IPS-15b (cell line): ENCODE measurements around the gene CLDN19.
A peak's percentile ranks its signal among the peaks of the same experiment; 100 is the strongest.

Experiments
- H3K27me3 ChIP-seq: one replicate; pipeline ENCODE4 v1.6.1; 2013; ENCODE audit warnings: low read length; ENCODE audit not compliant: control insufficient read depth, insufficient read depth
- H3K36me3 ChIP-seq: one replicate; pipeline ENCODE4 v1.6.1; 2013; ENCODE audit warnings: low read length; ENCODE audit not compliant: control insufficient read depth, insufficient read depth
- H3K4me1 ChIP-seq: one replicate; pipeline ENCODE4 v1.6.1; 2013; ENCODE audit warnings: mild to moderate bottlenecking, low read length; ENCODE audit not compliant: control insufficient read depth, insufficient read depth
- H3K4me3 ChIP-seq: one replicate; pipeline ENCODE4 v1.5.1; 2013; ENCODE audit warnings: low read depth, low read length
- H3K9ac ChIP-seq: one replicate; pipeline ENCODE4 v1.6.1; 2013; ENCODE audit warnings: low read depth, mild to moderate bottlenecking, low read length
- H3K9me3 ChIP-seq: one replicate; pipeline ENCODE4 v1.6.1; 2013; ENCODE audit warnings: mild to moderate bottlenecking, low read length; ENCODE audit not compliant: control insufficient read depth, insufficient read depth

The CLDN19 gene

GRCh38 chr1:42689912-42690311 lies 50.1 kb downstream of the CLDN19 start:
- Histone ChIP-seq H3K27me3 (no peaks in the 10 kb centered on the region), H3K36me3 (peaks cover under 1% of the 10 kb centered on the region), H3K4me1 (peaks cover 33% of the 10 kb centered on the region), H3K9ac (no peak overlapping the region), H3K9me3 (no peaks in the 10 kb centered on the region), H3K4me3 (no peak overlapping the region)

GRCh38 chr1:42686418-42686817 lies 53.6 kb downstream of the CLDN19 start:
- Histone ChIP-seq H3K36me3 (peaks cover 4% of the 10 kb centered on the region), H3K9ac (no peak overlapping the region), H3K27me3 (no peaks in the 10 kb centered on the region), H3K4me3 (peak overlapping the region; percentile 19), H3K4me1 (peaks cover 23% of the 10 kb centered on the region), H3K9me3 (no peaks in the 10 kb centered on the region)

GRCh38 chr1:42684139-42684538 lies 55.9 kb downstream of the CLDN19 start:
- H3K9ac ChIP-seq: no peak overlapping the region
- H3K9me3 ChIP-seq: no peaks in the 10 kb centered on the region
- H3K27me3 ChIP-seq: no peaks in the 10 kb centered on the region
- peaks cover 4% of the 10 kb centered on the region for H3K36me3 ChIP-seq
- peaks cover 18% of the 10 kb centered on the region for H3K4me1 ChIP-seq
- peak overlapping the region; percentile 83 for H3K4me3 ChIP-seq
